ENCODE data around the gene C5.

DNA sequence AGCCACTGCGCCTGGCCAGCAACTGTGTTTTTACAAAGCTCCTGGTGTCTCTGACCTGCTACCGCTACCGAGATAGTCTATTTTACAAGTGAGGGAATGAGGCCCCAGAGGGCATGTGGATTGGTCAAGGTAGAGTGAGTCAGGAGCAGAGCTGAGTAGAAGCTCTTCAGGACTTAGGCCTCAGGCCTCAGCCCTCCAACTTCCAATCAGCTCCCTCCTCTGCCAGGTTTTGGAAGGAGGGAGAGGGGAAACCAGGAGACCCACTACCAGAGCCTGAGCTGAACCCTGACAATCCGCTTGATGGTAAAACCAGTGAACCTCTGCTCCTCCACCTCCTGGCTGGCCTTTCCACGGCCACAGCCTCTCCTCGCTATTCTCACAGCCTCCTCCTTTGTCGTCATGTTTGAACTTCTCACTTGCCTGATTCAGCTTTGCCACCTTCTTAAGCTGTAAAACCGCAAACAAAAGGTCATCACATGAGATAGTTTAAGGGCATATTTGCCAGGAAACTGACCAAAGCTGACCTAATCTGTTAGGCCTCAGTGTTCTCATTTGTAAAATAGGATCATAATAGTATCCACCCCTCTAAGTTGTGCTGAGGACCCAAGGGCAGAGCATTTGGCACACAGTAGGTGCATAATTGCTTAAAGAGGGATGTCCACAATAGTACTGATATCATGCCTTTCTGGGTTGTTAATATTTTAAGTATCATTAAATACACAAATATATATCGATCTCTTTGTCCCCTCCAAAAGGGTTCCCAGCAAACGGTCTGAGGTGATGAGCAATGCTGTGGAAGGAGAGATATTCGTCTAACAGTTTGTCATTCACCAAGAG lies 125.2 kb downstream of the C5 start:
- TF ChIP-seq POLR2A (IDR thresholded peaks at IDR 0.05; ENCODE audit: low read depth, low read length) (peak; percentile 64; the same call in 1 of the 2 replicates), TAF1 (IDR thresholded peaks at IDR 0.05; ENCODE audit: low read depth, low read length) (no peak), POLR2AphosphoS5 (IDR thresholded peaks at IDR 0.05; ENCODE audit: low read depth, low read length) (peak; percentile 39), PAX5 (IDR thresholded peaks at IDR 0.05; ENCODE audit: insufficient read depth, low read length, severe bottlenecking) (no peak), POU2F2 (IDR thresholded peaks at IDR 0.05; ENCODE audit: low read depth, low read length) (peak; percentile 69)
